Adipocyte (in vitro differentiated cells): Measurements from ENCODE around the gene XCR1.
"Not testable (repeated sequence)": the region's sequence is repeated elsewhere in the genome, so short reads cannot be mapped to it uniquely, and the experiment has no call there.

Experiments
- DNase-seq: peaks from one replicate; pipeline ENCODE4 v3.0.0-alpha.2; 2015; ENCODE audit warnings: low read depth
- H3K27me3 ChIP-seq: replicated peaks from 2 replicates; pipeline ENCODE4 v1.7.0; 2013; ENCODE audit warnings: mild to moderate bottlenecking, low read length, moderate library complexity; ENCODE audit not compliant: control insufficient read depth, insufficient read depth
- H3K36me3 ChIP-seq: 2 replicates; pipeline ENCODE4 v1.7.0; 2013; ENCODE audit warnings: low read length, mild to moderate bottlenecking, moderate library complexity; ENCODE audit not compliant: control insufficient read depth, insufficient read depth, severe bottlenecking
- H3K4me1 ChIP-seq: 2 replicates; pipeline ENCODE4 v1.7.0; 2013; ENCODE audit warnings: mild to moderate bottlenecking, low read length, moderate library complexity; ENCODE audit not compliant: control insufficient read depth, insufficient read depth
- H3K4me3 ChIP-seq: 2 replicates; pipeline ENCODE4 v1.7.0; 2013; ENCODE audit warnings: mild to moderate bottlenecking, low read length, moderate library complexity
- H3K9ac ChIP-seq: 2 replicates; pipeline ENCODE4 v1.7.0; 2013; ENCODE audit warnings: mild to moderate bottlenecking, low read length, moderate library complexity
- H3K9me3 ChIP-seq: 2 replicates; pipeline ENCODE4 v1.7.0; 2013; ENCODE audit warnings: mild to moderate bottlenecking, low read length, moderate library complexity; ENCODE audit not compliant: control insufficient read depth

The XCR1 gene

DNA sequence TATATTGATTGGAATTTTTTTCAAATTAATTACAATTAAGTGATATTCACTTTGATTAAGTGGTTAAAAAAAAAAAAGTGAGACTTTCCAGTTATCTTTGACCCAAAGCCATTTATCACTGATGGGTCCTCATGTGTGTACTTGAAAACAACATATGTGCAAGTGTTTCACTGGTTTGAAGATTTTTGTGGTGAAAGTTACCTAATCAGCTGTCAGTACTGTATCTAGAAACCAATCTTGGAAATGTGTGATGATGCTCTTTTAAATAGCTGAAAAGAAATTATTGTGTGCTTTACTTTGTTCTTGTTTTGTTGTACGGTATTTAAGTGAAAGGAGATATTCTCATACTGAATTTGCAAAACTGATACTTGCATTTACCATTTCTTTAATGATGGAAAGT is 11.6 kb upstream of the XCR1 start:
- no peak for DNase-seq
- Histone ChIP-seq H3K36me3 (no peaks in the 10 kb centered on the region), H3K9ac (no peak overlapping the region), H3K27me3 (no peaks in the 10 kb centered on the region), H3K9me3 (no peaks in the 10 kb centered on the region), H3K4me3 (no peak overlapping the region), H3K4me1 (no peaks in the 10 kb centered on the region)

DNA sequence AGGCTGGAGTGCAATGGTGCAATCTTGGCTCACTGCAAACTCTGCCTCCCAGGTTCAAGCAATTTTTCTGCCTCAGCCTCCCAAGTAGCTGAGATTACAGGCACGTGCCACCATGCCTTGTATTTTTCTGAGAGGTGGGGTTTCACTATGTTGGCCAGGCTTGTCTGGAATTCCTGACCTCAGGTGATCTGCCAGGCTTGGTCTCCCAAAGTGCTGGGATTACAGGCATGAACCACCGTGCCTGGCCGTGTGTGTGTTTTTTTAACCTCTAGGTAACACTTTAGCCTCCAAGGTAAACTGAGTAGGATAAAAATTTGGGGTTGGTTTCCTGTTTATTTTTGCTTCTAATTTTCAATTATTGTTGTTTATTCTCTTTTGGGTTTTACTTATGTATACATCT is 10.8 kb upstream of the XCR1 start:
- not testable (repeated sequence) for H3K27me3 ChIP-seq, H3K4me3 ChIP-seq, H3K9me3 ChIP-seq

DNA sequence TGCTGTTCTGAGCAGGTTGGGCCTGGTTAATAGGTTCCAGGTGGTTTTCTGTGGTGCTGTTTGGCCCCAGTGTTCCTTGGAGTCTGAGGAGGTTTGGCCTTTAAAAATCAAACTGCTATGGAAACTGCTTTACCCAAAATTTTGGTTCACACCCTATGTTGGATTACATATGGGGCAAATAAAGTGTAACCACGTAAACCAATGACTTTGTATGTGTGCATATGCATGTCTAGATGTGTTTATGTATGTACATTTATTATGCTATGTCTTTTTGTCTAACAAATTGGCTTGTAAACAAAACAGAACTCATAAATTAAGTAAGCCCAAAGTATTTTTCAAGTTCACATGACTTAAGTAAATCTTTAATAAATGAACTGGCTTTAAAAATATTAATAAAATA is 8.9 kb upstream of the XCR1 start:
- H3K4me1 ChIP-seq = no peaks in the 10 kb centered on the region
- peaks cover 8% of the 10 kb centered on the region for H3K9me3 ChIP-seq
- no peak for DNase-seq
- H3K9ac ChIP-seq = no peak overlapping the region
- H3K27me3 ChIP-seq = no peaks in the 10 kb centered on the region
- no peaks in the 10 kb centered on the region for H3K36me3 ChIP-seq
- H3K4me3 ChIP-seq = no peak overlapping the region

More for the DNA sequence above, 10.8 kb upstream of the XCR1 start:
- H3K36me3 ChIP-seq, DNase-seq, H3K9ac ChIP-seq, H3K4me1 ChIP-seq: not testable (repeated sequence)

DNA sequence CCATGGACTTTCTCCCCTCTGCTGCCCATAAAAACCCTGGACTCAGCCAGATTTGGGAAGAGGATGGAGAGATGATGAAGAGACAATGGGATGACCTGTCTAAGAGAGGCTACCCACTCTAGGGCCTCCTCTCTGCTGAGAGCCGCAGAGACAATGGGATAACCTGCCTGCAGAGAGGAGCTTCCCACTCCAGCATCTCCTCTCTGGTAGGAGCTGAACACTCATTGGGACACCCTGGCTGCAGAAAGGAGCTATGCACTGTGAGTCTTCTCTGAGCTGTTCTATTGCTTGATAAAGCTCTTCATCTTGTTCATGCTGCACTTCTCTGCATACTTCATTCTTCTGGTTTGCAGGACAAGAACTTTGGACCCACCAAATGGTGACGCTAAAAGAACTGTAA is 4.5 kb upstream of the XCR1 start:
- no peaks in the 10 kb centered on the region for H3K27me3 ChIP-seq
- peaks cover 16% of the 10 kb centered on the region for H3K9me3 ChIP-seq
- no peak overlapping the region for H3K4me3 ChIP-seq
- no peak overlapping the region for H3K9ac ChIP-seq
- no peak for DNase-seq
- no peaks in the 10 kb centered on the region for H3K4me1 ChIP-seq
- no peaks in the 10 kb centered on the region for H3K36me3 ChIP-seq

DNA sequence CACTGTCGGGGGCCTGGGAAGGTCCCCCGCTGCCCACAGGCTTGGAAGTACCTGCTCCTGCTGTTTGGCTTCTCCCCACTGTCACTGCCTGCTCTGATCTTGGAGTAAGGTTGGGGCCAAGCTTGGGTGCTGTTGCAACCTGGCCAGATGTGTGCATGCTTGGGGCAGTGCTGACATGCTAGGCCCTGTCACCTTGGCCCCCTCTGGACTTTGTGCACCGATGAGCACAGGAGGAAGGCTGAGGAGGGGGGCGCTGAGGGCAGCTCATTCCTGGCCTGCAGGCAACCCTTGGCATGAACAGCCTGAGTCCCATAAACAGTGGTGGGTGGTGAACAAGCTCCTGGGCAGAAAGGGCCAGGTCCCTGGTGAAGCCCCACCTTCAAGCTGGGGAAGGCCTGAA is 4.0 kb upstream of the XCR1 start:
- no peaks in the 10 kb centered on the region for H3K27me3 ChIP-seq
- no peak overlapping the region for H3K4me3 ChIP-seq
- peaks cover 16% of the 10 kb centered on the region for H3K9me3 ChIP-seq
- H3K4me1 ChIP-seq = no peaks in the 10 kb centered on the region
- DNase-seq = no peak
- H3K9ac ChIP-seq = no peak overlapping the region
- H3K36me3 ChIP-seq = no peaks in the 10 kb centered on the region

DNA sequence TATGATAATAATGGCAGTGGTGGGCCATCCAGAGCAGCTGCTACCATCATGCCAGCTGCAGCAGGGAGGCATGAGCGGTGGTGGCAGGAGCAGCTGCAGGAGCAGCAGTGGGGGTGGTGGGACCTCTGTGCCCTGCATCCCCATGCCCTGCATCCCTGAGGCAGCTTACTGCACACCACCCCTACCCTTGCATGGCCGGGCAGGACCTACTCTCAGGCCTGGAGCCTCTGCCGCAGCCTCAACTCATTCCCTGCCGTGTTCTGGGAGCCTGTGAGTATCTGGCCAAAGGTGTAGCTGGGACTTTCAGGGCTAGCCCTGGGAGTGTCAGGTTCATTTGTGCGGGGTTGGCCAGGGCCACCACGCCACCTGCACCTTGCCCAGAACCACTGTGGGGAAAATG is 3.3 kb upstream of the XCR1 start:
- Histone ChIP-seq H3K27me3 (no peaks in the 10 kb centered on the region), H3K4me3 (no peak overlapping the region), H3K9me3 (peaks cover 16% of the 10 kb centered on the region), H3K36me3 (no peaks in the 10 kb centered on the region), H3K4me1 (no peaks in the 10 kb centered on the region), H3K9ac (no peak overlapping the region)
- no peak for DNase-seq

DNA sequence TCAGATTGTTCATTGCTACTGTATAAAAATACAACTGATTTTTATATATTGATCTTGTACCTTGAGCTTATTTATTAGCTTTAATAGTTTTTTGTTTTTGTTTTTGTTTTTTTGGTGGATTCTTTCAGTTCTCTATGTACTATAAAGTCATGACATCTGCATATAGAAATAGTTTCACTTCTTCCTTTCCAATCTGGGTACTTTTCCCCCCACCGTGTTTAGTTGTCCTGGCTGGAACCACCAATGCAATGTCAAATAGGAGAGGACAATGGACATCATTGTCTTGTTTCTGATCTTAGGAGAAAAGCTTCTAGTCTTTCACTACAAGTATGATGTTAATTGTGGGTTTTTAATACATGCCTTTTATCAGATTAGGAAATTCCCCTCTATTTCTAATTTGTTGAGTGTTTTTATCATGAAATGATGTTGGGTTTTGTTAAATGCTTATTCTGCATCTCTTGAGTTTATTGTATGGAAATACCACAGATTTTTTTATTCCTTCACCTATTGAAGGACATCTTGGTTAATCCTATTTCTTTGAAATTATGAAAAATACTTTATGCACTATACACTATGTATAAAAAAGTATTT is 2.8 kb upstream of the XCR1 start:
- Histone ChIP-seq H3K36me3 (no peaks in the 10 kb centered on the region), H3K9ac (no peak overlapping the region), H3K9me3 (peaks cover 16% of the 10 kb centered on the region), H3K4me3 (no peak overlapping the region), H3K27me3 (no peaks in the 10 kb centered on the region), H3K4me1 (no peaks in the 10 kb centered on the region)
- no peak for DNase-seq

DNA sequence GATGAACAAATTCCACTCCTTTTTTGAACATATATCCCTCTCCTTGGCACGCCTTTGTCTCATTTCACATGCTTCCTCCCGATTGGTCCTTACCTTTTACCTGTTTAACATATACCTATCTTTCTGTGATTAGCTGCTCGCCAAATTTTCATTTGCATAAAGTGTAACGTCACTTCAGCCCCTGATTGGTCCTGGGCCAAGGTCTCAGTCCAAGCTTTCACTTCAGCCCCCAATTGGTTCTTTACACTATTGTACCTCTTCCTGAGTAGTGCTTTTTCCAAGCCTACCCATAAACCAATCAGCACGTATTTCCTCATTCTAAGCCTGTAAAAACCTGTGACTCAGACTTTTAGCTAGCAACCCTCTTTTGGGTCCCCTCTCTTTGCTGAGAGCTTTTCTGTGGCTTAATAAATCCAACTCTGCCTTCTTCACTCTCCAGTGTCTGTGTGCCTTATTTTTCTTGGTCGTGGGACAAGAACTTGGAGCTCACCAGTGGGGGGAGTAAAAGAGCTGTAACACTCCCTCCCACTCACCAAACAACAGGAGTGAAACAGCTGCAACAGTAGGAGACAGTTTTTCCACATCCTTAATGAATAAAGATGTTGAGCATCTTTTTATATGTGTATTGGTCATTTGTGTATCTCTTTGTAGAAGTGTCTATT is 584 bp upstream of the XCR1 start:
- Histone ChIP-seq H3K4me1 (peaks cover 9% of the 10 kb centered on the region), H3K36me3 (no peaks in the 10 kb centered on the region), H3K9me3 (peaks cover 16% of the 10 kb centered on the region), H3K9ac (no peak overlapping the region), H3K4me3 (no peak overlapping the region), H3K27me3 (no peaks in the 10 kb centered on the region)
- no peak for DNase-seq

DNA sequence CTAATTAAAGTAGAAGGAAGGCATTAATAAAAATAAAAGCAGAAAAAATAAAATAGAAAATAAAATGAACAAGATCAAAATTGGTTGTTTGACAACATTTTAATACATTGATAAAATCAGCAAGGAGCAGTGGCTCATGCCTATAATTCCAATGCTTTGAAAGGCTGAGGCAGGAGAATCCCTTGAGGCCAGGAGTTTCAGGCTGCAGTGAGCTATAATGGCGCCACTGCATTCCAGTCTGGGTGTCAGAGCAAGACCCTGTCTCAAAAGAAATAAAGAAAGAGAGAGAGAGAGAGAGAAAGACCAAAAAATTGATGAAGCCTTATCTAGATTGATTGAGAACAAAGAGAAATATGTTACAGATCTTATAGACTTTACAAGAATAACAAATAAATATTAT is 2.1 kb downstream of the XCR1 start:
- Histone ChIP-seq H3K36me3 (no peaks in the 10 kb centered on the region), H3K9me3 (peaks cover 8% of the 10 kb centered on the region), H3K9ac (no peak overlapping the region), H3K27me3 (no peaks in the 10 kb centered on the region), H3K4me3 (no peak overlapping the region), H3K4me1 (peaks cover 9% of the 10 kb centered on the region)
- no peak for DNase-seq

DNA sequence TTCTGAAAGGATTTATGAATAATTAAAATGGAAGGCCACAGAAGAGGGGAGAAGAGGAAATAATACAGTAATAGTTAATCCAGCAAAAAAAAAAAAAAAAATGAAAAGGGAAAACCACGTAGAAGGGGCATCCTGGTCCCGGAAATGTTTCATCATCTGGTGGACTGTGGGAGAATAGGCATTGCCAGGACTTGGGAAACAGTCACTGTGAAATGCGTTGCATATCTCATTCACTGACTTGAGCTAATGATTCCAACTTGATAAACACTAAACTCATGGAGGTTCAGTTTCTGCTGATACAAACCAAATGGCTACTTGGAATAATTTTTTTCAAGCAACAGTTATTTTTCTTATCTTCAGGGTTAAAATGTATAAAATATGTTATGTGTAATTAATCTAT is 3.2 kb downstream of the XCR1 start:
- Histone ChIP-seq H3K4me1 (peaks cover 9% of the 10 kb centered on the region), H3K4me3 (no peak overlapping the region), H3K27me3 (no peaks in the 10 kb centered on the region), H3K36me3 (no peaks in the 10 kb centered on the region), H3K9me3 (peaks cover 8% of the 10 kb centered on the region), H3K9ac (no peak overlapping the region)
- no peak for DNase-seq

DNA sequence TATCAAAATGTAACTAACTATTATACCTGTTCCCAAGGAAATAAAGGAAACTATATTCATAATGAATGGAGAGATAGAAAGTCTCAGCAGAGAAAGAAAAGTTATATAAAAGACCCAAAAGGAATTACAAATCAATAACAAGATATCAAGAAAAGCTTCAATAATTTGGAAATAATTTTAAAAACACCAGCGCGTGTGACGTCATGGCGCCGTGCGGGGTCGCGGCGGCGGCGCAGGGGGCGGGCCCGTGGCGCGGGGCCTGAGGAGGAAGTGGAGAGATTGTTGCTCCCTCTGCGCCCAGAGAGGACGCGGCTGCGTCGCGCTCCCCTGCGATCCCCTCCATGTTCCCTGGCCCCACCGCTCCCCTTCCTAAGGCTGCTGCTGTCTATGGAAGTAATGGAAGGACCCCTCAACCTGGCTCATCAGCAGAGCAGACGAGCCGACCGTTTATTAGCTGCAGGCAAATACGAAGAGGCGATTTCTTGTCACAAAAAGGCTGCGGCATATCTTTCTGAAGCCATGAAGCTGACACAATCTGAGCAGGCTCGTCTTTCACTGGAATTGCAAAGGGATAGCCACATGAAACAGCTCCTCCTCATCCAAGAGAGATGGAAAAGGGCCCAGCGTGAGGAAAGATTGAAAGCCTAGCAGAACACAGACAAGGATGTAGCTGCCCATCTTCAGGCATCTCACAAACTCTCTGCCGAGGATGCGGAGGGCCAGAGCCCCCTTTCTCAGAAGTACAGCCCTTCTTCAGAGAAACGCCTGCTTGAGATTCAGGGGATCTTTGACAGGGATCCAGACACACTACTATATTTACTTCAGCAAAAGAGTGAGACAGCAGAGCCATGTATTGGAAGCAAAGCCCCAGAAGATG is 4.1 kb downstream of the XCR1 start:
- no peaks in the 10 kb centered on the region for H3K27me3 ChIP-seq
- no peak overlapping the region for H3K4me3 ChIP-seq
- H3K36me3 ChIP-seq = no peaks in the 10 kb centered on the region
- peaks cover 6% of the 10 kb centered on the region for H3K9me3 ChIP-seq
- H3K4me1 ChIP-seq = peaks cover 9% of the 10 kb centered on the region
- H3K9ac ChIP-seq = no peak overlapping the region
- no peak for DNase-seq
